COLO829 (cell line): ENCODE measurements around the gene ETV3.
A peak's percentile ranks its signal among the peaks of the same experiment; 100 is the strongest.

Source experiments
- DNase-seq: peaks from one replicate; pipeline ENCODE4 v3.0.0; 2012; ENCODE audit warnings: low spot score

Gene ETV3

DNA sequence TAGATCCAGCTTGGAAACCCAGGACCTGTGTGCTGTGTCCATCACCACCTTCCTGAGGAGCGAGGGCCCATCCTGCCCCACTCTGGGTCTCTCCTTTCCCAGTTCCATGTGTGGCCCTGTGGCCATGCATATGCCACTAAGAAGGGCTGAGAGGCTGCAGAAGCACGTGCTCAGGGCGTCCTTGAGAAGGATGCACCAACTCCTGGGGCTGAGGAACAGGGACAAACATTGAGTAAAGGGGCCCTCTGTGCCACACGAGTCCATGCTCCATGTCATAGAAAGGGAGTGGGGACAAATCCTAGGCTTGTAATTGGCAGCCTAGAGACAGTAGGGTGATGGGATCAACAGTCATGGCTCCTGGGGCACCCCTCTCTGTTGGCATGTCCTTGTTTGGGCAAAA, 47.0 kb downstream of the ETV3 start:
- DNase-seq: no peak

DNA sequence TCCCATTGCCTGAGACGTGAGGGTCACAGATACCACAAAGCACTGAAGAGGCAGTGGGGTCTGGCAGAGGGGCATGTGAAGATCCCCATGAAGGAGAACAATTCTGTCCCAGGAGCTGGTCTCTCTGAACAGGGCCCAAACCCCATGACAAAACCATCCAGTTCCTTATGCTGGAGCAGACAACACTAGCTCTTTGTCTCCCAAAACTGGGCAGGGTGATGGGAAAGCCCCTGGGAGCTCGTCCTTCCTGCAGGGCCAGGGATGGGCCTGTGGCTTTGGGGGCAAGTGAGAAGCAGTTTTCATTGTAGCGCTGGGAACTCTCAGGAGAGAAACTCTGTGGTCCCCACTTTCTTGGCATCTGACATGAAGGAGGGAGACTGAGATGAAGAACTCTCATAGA, 47.4 kb downstream of the ETV3 start:
- DNase-seq: peak; percentile 90

DNA sequence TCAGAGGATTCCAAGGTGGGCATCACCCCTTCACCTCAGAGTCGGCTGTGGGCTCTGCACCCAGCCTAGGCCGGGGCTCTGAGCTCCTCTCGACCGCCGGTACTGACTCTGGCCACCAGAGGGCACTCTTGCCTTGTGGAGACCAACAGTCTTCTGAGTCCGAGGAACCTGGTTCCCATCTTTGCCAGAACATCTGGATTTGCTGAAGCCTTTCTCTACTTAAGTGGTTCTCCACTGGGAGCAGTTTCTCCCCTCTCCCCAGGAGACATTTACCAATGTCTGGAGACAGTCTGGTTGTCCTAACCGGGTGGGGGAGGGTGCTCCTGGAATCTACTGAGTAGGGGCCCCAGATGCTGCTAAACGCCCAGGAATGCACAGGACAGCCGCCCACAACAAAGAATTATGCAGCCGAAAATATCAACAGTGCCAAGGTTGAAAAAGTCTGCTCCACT, 48.0 kb downstream of the ETV3 start:
- DNase-seq: peak; percentile 91

DNA sequence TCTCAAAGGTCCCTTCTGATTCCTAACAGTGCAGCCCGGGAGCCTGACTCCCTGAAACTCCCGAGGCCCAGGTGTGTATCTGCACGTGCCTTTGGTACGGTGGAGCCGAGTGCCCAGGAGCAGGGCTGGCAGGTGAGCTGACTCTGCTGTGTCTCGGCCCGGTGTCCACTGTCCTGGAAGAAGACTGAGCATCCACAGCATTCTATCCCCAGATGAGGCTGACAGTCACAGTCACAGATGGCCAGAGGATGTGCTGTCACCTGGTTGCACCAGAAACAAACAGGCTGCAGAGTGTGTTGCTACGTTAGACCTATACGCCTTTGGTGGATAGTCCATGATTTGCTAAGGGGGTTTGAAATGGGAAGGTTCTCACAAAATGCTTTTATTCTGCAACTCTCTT, 48.4 kb downstream of the ETV3 start:
- DNase-seq: no peak

DNA sequence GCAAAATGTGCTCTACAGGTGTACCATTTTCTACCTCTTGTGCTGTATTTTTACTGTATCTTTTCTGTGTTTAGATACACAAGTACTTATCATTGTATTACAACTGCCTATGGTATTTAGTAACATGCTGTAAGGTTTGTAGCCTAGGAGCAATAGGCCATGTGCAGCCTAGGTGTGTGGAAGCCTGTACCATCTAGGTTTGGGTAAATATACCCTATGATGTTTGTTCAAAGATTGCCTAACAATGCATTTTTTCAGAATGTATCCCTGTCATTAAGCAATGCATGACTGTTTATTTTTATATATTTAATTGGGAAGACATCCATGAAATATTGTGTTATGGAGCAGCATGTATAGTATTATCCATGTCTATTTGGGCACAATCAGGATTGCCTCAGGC, 49.6 kb downstream of the ETV3 start:
- no peak for DNase-seq

DNA sequence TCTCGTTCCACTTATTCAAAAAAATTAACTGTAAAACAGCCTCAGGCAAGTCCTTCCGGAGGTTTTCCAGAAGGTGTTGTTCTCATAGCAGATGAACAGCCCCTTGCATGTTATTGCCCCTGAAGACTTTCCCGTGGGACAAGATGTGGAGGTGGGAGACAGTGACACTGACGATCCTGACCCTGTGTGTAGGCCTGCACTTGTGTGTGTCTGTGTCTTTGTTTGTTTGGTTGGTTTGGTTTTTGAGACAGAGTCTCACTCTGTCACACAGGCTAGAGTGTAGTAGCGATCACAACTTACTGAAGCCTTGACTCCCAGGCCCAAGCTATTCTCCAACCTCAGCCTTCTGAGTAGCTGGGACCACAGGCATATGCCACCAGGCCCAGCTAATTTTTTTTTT, 51.2 kb downstream of the ETV3 start:
- DNase-seq: no peak

DNA sequence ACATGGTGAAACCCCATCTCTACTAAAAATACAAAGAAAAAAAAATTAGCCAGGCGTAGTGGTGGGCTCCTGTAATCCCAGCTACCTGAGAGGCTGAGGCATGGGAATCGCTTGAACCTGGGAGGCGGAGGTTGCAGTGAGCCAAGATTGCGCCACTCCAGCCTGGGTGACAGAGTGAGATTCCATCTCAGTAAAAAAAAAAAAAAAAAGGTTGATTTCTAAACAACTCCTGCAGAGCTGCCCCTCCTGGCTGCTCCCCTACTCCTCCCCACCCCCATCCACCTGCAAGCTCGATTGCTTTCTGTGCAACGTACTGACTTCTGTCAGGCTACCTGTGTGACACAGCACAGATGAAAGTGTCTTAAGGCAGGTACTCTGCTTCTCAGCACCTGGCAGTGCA, 51.9 kb downstream of the ETV3 start:
- no peak for DNase-seq

DNA sequence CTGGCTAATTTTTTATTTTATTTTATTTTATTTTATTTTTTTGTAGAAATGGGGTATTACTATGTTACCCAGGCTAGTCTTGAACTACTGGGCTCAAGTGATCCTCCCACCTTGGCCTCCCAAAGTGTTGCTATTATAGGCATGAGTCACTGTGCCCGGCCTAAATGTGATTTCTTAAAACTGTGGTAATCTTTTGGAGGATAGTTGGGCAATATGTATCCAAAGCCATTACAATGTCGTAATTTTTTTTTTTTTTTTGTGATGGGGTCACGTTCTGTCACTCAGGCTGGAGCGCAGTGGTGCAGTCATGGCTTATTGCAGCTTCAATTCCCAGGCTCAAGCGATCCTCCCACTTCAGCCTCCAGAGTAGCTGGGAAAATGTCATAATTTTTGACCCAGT, 52.8 kb downstream of the ETV3 start:
- no peak for DNase-seq

DNA sequence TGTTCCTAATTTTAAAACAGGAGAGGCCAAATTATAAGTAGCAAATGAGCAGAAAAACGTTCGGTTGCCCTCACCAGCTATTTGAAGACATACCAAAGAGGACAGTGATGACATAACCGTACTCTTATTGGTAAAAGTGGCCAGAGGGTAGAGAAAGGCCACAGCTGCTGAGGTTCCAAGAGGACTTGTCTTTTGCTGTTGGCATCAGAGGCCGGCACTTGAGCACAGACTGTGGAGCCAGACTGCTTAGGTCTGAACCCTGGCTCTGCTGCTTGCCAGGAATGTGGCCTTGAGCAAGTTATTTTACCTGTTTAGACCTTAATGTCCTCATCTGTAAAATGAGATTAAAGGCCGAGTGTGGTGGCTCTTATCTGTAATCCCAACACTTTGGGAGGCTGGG, 53.5 kb downstream of the ETV3 start:
- no peak for DNase-seq

DNA sequence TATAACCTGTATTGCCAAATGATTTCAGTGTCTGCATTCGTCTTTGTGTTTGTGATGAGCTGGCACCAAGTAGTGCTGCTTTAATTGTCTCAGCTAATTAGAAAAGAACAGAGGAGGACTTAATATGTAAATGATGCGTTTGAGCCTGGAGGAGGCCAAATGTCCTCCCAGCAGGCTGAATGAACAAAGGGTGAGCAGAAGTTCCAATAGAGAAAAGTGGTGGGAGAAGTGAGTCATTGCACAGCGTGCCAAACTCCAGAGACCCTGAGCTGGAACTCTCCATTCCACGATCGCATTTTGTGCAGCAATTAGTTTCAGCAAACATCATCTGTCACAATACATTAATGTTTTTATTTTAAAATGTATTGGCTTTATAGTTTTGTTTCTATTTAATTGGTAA, 56.5 kb downstream of the ETV3 start:
- peak; percentile 87 for DNase-seq

DNA sequence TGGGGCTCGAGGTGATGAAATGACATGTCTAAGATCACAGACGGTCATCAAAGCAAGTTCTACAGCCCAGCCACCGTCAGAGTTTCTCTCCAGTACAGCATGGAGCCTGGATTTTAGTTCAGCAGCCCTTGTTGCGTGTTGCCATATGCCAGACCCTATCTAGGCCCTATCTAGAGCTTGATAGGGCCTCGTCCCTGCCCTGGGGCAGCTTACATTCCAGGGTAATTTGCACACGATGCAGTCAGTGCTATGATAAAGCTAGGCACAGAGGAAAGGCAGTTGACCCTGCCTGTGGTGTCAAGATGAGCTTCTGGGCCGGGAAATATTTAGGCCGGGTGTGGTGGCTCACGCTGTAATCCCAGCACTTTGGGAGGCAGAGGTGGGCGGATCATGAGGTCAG, 57.5 kb downstream of the ETV3 start:
- DNase-seq: no peak

DNA sequence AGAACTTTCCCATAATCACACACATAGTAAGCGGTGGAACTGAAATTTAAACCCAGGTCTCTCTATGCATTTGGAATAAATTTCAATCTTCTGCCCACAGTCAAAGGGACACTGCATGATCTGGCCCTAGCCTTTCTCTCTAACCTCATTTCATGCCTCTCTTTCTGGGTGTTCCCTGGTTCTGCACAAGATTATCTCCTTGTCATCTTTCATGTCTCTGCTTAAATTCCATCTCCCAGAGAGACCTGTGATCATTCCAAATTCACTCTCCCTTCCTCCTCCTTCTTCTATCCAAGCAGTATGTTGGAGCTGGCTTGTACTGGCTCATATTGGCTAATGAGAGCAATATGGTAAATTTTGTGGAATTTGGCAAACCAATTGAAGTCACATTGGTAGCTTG, 60.8 kb downstream of the ETV3 start:
- no peak for DNase-seq

DNA sequence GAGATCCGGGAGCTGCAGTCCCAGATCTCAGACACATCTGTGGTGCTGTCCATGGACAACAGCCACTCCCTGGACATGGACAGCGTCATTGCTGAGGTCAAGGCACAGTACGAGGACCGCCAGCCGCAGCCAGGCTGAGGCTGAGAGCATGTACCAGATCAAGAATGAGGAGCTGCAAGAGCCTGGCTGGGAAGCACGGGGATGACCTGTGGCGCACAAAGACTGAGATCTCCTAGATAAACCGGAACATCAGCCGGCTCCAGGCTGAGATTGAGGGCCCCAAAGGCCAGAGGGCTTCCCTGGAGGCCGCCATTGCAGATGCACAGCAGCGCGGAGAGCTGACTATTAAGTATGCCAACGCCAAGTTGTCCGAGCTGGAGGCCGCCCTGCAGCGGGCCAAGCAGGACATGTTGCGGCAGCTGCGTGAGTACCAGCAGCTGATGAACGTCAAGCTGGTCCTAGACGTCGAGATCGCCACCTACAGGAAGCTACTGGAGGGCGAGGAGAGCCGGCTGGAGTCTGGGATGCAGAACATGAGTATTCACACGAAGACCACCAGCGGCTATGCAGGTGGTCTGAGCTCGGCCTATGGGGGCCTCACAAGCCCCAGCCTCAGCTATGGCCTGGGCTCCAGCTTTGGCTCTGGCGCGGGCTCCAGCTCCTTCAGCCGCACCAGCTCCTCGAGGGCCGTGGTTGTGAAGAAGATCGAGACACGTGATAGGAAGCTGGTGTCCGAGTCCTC, 64.1 kb downstream of the ETV3 start:
- peak; percentile 46 for DNase-seq
